NCI-H2029 (cell line): ENCODE results near the gene SH3D21.

Source experiments
- DNase-seq: peaks from one replicate; lab custom pipeline; 2025; lab: John Stamatoyannopoulos, UW

SH3D21 gene

DNA sequence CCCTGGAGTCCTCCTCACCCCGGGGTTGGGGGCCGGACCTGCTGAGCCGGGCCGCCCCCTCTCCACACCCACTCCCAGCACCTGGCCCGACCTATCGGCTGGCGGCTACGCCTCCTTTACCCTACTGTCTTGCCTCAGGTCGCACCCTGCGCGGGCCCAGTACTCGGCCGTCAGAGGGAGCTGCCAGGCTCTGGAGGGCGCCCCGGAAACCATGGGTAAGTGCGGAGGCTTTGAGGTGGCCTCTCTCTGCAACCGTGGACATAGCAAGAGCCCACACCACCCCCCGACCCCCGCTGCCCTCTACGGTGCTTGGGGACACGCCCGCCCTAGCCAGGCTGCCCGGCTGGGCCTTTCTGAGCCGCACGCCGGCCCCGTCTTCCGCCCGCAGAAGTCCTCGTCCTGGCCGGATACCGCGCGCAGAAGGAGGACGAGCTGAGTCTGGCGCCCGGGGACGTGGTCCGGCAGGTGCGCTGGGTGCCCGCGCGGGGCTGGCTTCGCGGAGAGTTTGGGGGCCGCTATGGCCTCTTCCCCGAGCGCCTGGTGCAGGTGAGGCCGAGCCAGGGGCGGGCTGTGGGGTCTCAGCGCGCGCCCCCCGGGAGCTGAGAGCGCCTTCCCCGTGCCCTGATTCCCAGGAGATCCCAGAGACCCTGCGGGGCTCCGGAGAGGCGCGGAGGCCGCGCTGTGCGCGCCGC lies at the start of gene SH3D21:
Gene SH3D21, plus strand, starts transcription at position 159 of the 692 bp plus-strand sequence. Its CDS starts 53 bp downstream, at position 212.
- no peak for DNase-seq

DNA sequence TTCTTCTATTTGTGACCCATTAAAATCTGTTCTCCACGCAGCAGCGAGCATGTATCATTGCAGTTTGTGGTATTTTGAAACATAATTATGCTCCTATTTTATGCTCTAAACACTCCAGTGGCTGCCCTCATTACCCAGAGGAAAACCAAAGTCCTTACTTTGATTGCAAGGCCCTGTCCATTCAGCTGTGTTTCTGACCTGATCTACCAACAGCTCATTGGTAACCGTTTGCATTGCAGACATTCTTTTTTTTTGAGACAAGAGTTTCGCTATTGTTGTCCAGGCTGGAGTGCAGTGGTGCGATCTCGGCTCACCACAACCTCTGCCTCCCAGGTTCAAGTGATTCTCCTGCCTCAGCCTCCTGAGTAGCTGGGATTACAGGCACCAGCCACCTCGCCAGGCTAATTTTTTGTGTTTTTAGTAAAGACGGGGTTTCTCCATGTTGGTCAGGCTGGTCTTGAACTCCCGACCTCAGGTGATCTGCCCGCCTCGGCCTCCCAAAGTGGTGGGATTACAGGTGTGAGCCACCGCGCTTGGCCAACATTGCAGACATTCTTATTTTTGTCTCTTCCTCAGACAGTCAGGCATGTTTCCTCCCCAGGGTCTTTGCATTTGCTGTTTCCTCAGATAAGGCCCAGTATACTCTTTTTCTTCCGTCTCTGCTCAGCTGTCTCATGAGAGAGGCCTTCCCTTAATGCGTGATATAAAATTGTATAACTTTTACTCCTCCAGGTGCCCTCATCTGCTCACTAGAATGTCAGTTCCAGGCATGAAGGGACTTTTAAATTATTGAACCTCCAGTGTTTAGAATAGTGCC lies 49.4 kb upstream of the SH3D21 start:
- no peak for DNase-seq

DNA sequence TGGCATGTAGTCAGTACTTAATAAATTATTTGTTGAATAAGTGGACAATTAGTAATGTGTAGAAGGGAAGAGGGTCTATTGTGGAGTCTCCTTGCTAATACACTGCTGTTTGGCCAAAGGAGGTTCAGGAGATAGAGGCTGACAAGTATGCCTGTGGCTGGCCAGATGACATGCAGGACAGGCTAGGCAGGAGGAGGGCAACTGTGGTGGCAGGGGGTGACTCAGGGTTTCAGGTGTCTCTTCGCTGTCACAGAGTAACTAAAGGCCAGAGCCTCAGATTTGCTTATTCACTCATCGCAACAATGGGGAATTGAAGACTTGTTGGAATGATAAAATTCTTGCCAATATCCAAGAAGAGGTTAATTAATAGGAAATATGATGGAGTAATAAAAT lies 48.8 kb upstream of the SH3D21 start:
- DNase-seq, result no peak

DNA sequence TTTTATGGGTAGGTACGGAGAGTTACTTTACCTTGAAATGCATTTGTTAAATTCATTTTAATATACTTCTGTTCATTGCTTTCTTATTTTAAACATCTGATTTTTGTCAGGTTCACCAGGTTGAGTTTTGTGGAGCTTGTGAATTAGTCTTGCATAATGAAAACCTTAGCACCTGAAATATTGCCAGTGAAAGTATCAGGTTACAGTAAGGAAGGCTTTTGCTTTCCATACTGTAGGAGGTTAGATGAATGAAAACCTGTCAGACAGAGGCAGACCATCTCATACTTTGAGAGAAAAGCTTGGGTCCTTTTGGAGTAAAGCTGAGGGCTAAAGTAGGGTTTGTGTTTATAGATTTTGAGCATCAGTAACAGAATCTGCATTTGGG lies 47.2 kb upstream of the SH3D21 start:
- no peak for DNase-seq

DNA sequence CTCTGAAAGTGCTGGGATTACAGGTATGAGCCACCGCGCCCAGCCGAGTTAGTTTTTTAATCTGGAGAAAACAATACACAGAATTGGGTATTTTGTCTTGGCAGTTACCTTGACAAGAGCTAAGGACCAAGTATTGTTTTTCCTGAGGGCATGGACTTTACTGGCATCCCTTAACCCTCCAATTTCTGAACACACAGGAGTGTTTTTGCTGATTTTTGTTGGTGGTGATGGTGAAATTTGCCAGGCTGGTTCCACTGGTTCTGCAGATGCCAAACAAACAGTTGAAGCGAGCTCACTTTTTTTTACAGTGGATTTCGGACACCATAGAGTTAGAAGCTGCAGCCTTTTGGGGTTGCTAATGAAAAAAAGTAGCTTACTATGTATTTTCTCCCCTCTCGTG lies 37.2 kb upstream of the SH3D21 start:
- DNase-seq, result no peak

DNA sequence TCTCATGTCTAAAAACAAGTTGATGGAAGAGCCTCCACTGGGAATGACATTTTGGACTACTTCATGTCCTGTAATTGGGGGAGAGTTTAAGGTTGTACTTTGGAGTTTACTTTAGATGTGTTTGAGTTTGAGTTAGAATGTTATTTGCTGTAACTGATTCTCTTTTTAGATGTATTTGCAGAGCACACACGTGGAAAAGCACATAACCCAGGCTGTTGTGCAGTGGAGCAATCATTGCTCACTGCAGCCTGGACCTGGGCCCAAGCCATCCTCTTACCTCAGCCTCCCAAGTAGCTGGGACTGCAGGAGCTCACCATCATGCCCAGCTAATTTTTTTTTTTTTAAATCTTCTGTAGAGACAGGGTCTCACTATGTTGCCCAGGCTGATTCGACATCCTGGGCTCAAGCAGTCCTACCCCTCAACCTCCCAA lies 36.7 kb upstream of the SH3D21 start:
- no peak for DNase-seq

DNA sequence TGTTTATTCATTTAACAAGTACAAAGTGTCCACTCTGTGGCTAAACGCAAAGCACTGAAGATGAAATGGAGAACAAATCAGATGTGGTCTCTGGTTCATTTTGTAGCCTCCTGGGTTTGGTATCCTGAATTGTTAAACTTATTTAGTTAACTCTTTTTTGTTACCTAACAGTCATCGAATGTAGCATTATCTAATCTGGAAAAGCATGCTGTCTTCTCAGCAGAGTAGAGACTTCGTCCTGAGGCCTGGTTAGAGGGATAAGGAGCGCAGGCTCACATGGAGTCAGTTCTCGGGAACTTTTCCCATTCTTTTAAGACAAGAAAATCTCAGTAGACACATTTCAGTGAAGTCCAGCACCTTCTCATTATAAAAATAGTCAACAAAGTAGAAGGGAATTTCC lies 33.1 kb upstream of the SH3D21 start:
- DNase-seq, result no peak

DNA sequence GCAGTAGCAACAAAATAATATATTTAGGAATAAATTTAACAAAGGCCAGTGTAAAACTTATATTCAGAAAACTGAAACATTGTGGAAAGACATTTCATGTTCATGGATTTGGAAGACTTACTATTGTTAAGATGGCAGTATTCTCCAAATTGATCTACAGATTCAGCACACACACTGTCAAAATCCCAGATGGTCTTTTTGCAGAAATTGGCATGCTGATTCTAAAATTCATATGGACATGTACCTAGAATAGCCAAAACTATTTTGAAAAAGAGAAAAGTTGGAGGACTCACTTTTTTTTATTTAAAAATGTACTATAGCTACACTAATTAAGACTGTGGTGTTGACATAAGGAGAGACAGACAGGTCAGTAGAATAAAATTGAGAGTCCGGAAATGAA lies 32.0 kb upstream of the SH3D21 start:
- DNase-seq, result no peak

DNA sequence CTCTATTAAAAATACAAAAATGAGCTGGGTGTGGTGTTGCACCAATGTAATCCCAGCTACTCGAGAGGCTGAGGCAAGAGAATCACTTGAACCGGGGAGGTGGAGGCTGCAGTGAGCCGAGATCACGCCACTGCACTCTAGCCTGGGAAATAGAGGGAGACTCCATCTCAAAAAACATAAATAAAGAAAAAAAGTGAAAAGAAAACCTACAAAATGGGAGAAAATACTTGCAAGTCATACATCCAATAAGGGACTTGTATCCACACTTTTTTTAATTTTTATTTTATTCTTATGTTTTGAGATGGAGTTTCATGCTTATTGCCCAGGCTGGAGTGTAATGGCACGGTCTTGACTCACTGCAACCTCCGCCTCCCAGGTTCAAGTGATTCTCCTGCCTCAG lies 29.5 kb upstream of the SH3D21 start:
- no peak for DNase-seq

DNA sequence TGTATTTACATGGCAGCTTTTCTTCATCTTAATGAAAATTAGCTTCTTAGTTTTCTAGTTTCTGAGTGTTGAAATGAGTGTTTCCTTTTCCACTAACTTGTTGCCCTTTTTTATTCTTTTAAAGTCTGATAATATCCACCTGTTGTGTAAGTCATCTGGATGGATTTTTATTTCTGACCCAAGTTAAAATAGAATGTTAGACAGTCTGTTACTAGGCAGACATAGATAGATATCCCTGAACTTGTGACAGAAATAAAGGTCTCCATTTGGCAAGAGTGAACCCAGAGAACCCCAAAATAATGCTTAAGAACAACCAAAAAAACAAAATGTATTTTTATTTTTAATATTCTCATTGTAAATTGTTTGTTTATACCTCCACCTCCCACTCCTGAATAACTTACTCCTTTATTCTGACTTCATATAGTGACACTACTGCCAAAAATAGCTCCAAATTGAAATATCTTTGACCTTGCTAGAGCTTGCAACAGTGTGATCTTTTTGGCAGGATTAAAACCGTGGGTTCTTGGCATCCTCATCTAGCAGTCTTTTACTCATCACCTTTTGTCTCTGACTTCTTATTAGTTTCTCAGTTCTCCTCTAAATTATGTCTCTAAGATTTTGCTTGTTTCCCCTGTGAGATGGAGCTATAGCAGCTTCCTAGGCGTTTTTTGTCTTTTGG lies 26.9 kb upstream of the SH3D21 start:
- DNase-seq, result no peak

DNA sequence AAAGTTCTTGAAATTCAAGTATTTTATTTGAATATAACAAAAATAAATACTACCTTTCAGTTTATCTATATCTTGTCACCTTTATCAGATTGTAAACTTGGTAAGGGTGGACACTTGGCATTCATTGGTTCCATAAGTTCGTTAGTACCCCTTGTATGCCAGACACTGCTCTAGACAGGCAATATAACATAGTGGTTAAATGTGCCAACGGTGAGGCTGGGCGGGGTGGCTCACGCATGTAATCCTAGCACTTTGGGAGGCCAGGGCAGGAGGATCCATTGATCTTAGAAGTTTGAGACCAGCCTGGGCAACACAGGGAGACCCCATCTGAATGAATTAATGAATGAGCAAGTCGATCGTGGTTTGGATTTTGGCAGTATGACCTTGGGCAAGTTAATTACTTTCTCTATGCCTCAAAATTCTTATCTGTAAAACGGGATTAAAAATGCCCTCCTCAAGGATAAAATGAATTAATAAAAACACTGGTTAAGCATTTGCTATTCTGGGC lies 26.3 kb upstream of the SH3D21 start:
- no peak for DNase-seq

DNA sequence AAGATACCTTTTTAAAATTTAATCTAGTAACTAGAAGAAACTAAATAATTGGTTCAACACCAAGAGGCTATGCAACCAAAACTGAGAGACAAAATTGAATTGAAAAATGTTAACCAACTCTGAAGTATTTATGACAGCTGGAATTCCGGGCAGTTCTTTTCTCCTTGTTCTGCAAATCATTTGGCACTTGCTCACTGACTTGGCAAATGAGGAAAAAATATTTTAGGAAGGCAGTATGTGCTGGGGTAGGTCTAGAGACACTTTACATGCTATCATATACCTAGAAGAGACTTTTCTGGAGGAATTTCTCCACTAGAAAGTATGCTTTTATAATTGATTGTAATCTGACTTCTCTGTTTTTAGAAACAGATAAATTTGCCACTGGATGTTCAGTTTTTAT lies 22.1 kb upstream of the SH3D21 start:
- no peak for DNase-seq

DNA sequence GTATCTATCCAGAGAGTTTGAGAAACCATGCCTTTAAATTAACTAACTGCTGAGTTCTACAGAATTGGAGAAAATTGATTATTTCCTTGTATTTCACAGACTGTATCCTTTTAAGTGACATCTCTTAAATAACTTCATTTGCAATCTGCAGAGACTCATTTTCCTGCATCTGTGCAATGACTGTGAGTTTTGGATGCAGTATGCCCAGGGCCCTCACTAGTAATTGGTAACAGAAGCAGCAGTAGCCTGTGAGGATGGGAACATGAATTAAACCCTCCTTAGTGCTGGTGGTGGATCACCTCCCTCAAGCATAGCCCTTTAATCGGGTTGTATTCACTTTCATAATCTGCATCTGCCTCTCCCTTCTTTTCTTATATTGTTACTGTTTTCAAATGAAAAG lies 21.7 kb upstream of the SH3D21 start:
- DNase-seq, result no peak

DNA sequence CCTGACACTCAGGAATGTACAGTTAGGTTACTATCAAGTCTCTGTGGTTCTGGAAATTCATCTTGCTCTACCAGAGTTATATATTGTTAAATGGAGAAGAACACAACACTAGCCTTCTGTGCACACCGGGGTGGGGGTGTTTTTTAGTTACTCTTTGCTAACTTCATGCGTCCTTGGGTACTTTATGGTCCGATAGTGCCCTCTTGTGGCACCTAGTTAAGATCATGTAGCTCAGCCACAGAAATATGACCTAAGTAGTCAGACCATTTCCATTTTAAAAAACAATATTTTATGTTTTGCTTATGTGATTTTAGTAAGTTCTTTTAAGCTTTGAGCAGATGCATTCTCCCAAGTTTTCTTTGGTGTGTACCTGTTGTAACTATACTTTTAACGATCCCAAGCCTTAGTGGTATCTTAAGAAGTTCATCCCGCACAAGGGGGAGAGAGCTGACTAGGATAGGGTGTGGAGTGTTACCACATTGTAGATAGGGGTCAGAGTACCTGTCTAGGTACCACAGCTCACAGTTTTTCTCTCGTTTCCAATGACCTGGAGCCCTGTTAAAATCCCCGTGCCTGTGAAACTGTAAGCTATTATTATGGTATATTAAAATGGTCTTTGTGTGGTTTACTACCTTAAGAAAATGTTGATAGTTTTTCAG lies 20.6 kb upstream of the SH3D21 start:
- DNase-seq, result peak; percentile 61

DNA sequence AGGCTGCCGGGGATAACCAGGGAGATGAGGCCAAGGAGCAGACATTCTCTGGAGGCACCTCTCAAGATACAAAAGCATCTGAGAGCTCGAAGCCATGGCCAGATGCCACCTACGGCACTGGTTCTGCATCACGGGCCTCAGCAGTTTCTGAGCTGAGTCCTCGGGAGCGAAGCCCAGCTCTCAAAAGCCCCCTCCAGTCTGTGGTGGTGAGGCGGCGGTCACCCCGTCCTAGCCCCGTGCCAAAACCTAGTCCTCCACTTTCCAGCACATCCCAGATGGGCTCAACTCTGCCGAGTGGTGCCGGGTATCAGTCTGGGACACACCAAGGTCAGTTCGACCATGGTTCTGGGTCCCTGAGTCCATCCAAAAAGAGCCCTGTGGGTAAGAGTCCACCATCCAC lies 19.4 kb upstream of the SH3D21 start:
- DNase-seq, result no peak

DNA sequence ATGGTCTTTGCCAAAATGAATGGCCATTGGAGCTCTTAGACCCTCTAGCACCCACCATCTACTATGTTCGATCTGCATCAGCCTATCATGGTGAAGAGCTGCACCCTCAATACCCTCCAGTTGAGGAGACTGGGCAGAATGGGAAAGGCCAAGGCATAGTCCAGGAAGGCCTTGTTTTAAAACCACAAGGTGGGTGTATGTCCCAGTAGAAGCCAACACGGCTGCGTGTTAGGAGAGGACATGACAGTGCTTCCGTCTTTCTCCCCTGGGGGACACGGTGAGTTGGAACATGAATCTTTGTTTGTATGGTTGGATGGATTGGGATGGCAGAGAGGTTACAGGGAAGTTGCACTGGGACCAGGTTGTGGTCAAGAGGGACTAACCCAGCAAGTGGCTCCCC lies 18.6 kb upstream of the SH3D21 start:
- no peak for DNase-seq

DNA sequence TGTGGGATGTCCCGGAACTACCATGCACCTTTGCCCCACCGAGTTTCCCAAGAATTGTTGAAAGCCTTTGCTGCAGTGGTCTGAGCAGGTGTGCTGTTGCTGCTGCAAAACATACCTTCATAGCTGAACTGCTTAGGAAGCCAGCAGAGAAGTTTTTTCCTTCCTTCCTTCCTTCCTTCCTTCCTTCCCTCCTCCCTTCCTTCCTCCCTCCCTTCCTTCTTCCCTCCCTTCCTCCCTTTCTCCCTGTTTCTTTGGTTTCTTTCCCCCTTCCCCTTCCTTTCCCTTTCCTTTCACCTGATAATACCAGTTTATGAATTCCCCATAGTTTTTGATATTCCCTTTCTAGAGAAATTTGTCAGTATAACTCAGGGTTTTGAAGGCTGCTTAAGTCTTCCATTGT lies 10.8 kb upstream of the SH3D21 start:
- DNase-seq, result no peak

DNA sequence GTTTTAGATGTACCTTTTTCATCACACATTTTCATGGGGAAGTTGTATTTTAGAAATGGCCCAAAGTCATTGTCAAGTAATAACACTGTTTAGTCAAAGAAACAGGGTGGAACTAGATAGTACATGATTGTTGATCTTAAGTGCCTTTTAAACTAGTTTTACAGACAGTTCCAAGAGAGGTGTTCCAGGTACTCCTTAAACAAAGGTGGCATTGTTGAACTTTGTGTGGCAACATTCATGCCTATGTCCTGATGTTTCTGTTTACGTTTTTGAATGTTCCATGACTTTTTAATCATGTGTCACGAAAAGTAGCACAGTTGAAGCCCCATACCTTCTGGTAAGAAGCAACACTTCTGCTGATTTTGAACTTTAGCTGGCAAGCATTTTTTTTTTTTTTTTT lies 9.1 kb upstream of the SH3D21 start:
- DNase-seq, result no peak

DNA sequence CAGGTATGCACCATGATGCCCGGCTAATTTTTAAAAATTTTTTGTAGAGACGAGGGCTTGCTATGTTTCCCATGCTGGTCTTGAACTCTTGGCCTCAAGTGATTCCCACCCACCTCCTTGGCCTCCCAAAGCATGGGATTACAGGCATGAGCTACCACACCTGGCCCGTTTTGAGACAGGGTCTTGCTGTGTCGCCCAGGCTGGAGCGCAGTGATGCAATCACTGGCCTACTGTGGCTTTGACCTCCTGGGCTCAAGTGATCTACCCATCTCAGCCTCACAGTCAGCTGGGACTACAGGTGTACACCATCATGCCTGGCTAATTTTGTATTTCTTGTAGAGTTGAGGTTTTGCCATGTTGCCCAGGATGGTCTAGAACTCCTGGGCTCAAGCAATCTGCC lies 7.5 kb upstream of the SH3D21 start:
- no peak for DNase-seq

DNA sequence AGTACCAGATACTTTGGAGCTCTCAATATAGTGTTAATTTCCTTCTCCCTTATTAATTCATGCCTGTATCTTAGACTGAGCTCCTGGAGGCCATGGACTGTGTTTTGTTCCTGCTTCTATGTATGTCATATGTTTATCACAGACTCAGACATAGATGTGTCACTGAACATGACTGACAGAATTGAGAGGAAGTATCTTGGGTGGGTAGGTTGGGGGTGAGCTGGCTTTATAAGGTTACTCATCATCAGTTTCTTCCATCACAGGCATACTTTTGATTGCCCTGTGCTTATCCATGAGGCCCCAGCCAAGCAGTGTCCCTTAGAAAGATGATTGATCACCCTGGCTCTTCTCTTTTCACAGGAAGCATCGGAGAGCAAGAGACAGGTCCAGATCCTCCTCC lies 5.6 kb upstream of the SH3D21 start:
- no peak for DNase-seq

DNA sequence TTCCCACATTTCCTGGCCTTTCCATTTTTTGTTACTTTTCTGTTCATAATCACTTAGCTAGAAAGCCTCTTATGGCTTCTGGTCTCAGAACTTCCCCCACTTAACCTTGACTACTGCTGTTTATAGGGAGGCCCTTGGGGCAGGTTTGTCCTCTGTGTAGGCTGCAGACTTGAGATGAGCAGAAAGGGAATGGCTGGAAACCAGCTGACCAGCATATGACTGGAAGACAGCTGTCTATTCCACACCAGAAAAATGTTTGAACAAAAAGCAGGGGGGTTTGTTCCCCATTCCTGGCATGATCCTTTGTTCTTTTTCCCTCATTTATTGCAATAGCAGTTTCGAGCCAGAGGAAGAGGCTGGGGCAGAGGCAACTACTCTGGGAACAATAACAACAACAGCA lies 4.9 kb upstream of the SH3D21 start:
- DNase-seq, result no peak

DNA sequence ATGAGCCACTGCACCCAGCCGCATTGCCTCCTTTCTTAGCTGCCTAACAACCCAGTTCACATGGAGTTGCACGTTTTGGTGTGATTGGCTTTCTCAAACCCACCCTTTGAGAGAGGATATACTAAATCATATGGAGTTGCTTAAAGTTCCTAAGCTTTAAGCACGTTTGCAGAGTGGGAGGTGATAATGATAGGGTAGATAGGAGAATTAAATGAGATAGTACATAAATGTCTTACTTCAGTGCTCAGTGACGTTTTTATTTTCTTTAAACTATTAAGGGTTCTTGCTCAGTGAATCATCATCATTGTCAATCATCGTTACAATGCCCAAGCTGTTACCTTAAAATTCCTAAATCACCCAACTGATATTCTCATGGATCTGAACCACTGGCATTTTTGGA lies 2.9 kb upstream of the SH3D21 start:
- DNase-seq, result no peak
